Loucy (cell line): Measurements from ENCODE around the gene GNE.

Experiments
- EZH2phosphoT487 ChIP-seq: fragments of 200-600 bp; IDR thresholded peaks from 2 replicates; pipeline ENCODE4 v1.6.1; 2018; ENCODE audit warnings: antibody characterized with exemption, mild to moderate bottlenecking, moderate library complexity, borderline replicate concordance
- TF ChIP-seq, protein P1 (sequence below): fragments of 200-600 bp; sonication (generic); conservative IDR thresholded peaks from 2 replicates; pipeline ENCODE4 v1.5.1; 2014; ENCODE audit warnings: mild to moderate bottlenecking, antibody characterized with exemption, low read length

DNA sequence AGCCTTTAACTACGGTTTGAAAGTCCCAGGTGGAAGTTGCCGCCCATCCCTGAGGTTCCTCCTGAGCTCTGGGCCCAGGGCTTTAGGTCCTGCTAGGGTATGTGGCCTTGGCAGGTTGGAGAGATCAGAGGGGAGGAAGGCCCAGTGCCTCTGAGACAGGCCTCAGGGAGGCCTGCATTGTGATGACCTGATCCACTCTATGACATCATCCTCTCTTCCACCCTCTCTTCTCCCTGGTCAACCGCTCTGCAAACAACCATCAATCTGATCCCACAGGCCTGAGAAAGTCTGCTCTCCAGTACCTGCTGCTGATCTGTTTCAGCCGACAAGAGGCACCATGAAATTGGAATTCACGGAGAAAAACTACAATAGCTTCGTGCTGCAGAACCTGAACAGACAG is 89.1 kb downstream of the GNE start, which contains the start of gene CCIN:
- TF ChIP-seq, protein P1, sequence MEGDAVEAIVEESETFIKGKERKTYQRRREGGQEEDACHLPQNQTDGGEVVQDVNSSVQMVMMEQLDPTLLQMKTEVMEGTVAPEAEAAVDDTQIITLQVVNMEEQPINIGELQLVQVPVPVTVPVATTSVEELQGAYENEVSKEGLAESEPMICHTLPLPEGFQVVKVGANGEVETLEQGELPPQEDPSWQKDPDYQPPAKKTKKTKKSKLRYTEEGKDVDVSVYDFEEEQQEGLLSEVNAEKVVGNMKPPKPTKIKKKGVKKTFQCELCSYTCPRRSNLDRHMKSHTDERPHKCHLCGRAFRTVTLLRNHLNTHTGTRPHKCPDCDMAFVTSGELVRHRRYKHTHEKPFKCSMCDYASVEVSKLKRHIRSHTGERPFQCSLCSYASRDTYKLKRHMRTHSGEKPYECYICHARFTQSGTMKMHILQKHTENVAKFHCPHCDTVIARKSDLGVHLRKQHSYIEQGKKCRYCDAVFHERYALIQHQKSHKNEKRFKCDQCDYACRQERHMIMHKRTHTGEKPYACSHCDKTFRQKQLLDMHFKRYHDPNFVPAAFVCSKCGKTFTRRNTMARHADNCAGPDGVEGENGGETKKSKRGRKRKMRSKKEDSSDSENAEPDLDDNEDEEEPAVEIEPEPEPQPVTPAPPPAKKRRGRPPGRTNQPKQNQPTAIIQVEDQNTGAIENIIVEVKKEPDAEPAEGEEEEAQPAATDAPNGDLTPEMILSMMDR: no peak
- no peak for TF ChIP-seq EZH2phosphoT487
